K562 (cell line): Measurements from ENCODE around the gene FAM136A. TPM values are rescaled to one million over a fixed set of nuclear protein-coding genes. Genes with fewer than 3 reads are reported as not detected.

Experiments
- BMI1 ChIP-seq: fragments of 150-350 bp; IDR thresholded peaks from 2 replicates; pipeline ENCODE4 v1.6.1; 2014; ENCODE audit warnings: low read length
- CAMTA2 ChIP-seq: fragments of 250-450 bp; sonication (Bioruptor Pico); conservative IDR thresholded peaks from 2 replicates; pipeline ENCODE4 v1.5.1; 2022
- CBFA2T2 ChIP-seq: fragments of 450-650 bp; conservative IDR thresholded peaks from 2 replicates; pipeline ENCODE4 v1.6.1; 2017; ENCODE audit warnings: mild to moderate bottlenecking
- DNMT1 ChIP-seq: fragments of 450-650 bp; IDR thresholded peaks from 2 replicates; pipeline ENCODE4 v1.6.1; 2016; ENCODE audit warnings: antibody characterized with exemption, mild to moderate bottlenecking
- HDAC3 ChIP-seq: fragments of 450-650 bp; IDR thresholded peaks from 2 replicates; pipeline ENCODE4 v1.6.1; 2018; ENCODE audit warnings: borderline replicate concordance, mild to moderate bottlenecking, moderate library complexity; ENCODE audit not compliant: partially characterized antibody
- POLR2B ChIP-seq: fragments of 450-650 bp; IDR thresholded peaks from 2 replicates; pipeline ENCODE4 v1.6.1; 2018; ENCODE audit warnings: low read depth; ENCODE audit not compliant: partially characterized antibody
- RBFOX2 ChIP-seq: fragments of 200-400 bp; formaldehyde crosslinking; IDR thresholded peaks from 2 replicates; pipeline ENCODE4 v1.6.1; 2017; ENCODE audit warnings: low read depth, mild to moderate bottlenecking, low read length, moderate library complexity
- RFX1 ChIP-seq: fragments of 450-650 bp; IDR thresholded peaks from 2 replicates; pipeline ENCODE4 v1.6.1; 2016; ENCODE audit warnings: mild to moderate bottlenecking, moderate library complexity
- SP2 ChIP-seq: IDR thresholded peaks from 2 replicates; pipeline ENCODE4 v1.6.1; 2011; ENCODE audit warnings: mild to moderate bottlenecking, low read depth, low read length, moderate library complexity; ENCODE audit not compliant: poor library complexity, severe bottlenecking; ENCODE audit errors: extremely low read depth
- ZNF239 ChIP-seq: fragments of 250-450 bp; sonication (Bioruptor Pico); IDR thresholded peaks from 2 replicates; pipeline ENCODE4 v1.4.0; 2020; ENCODE audit warnings: mild to moderate bottlenecking
- ZNF408 ChIP-seq: fragments of 250-450 bp; sonication (Bioruptor Pico); IDR thresholded peaks from 2 replicates; pipeline ENCODE4 v1.4.0; 2020; ENCODE audit warnings: low read depth, mild to moderate bottlenecking, moderate library complexity
- polyA plus RNA-seq, 8 experiments: library from polyadenylated mRNA; depleted of rRNA in 4 of 8; stranded (reverse) in 5 of 8; unstranded in 3 of 8; fragments of >200 nt; fragmentation: Nextera tagmentation in 2 of 8; fragmentation: Illumina TruSeq in 1 of 8; extraction: Ambion mirVana in 2 of 8; extraction: Trizol in 1 of 8; gene quantifications; 2 replicates each; pipeline versions ENCODE4 v1.2.1 to v1.2.3, GENCODE V29; 2011 to 2014; ENCODE audit warnings: inconsistent platforms in 1 of 8, missing spikeins in 1 of 8
- total RNA-seq, 7 experiments: library from RNA; depleted of rRNA in 6 of 7; stranded (reverse); fragments of >200 nt in 6 of 7; fragmentation: Illumina TruSeq in 2 of 7; extraction: Trizol in 2 of 7; gene quantifications; 2 replicates each; pipeline versions ENCODE4 v1.2.1 to v1.2.3, GENCODE V29; 2011 to 2021; ENCODE audit warnings: low replicate concordance in 1 of 7
- TF ChIP-seq, protein P1 (sequence below): fragments of 250-450 bp; sonication (Bioruptor Pico); IDR thresholded peaks from 2 replicates; pipeline ENCODE4 v1.6.1; 2021; ENCODE audit warnings: mild to moderate bottlenecking
- TF ChIP-seq, protein P2 (sequence below): fragments of 250-450 bp; sonication (Bioruptor Pico); IDR thresholded peaks from 2 replicates; pipeline ENCODE4 v1.8.0; 2021; ENCODE audit warnings: moderate library complexity, mild to moderate bottlenecking, inconsistent platforms
- TF ChIP-seq, protein P3 (sequence below): sonication (generic); formaldehyde crosslinking; IDR thresholded peaks from 2 replicates; pipeline ENCODE4 v1.8.1; 2023; ENCODE audit warnings: mild to moderate bottlenecking, missing genetic modification reagents
- TF ChIP-seq, protein P4 (sequence below), 3 experiments: fragments of 200-800 bp in 1 of 3; sonication (Bioruptor generic) in 1 of 3; sonication (generic) in 1 of 3; formaldehyde crosslinking in 1 of 3; IDR thresholded peaks; 2 replicates each; pipeline versions ENCODE4 v1.6.1 to v1.8.0; 2016 to 2022; ENCODE audit warnings: mild to moderate bottlenecking in 2 of 3, missing compliant biosample characterization in 2 of 3, missing genetic modification characterization in 2 of 3, missing genetic modification reagents in 1 of 3
- TF ChIP-seq, protein P5 (sequence below): sonication (generic); formaldehyde crosslinking; IDR thresholded peaks from 2 replicates; pipeline ENCODE4 v1.8.0; 2022; ENCODE audit warnings: mild to moderate bottlenecking, missing genetic modification reagents, borderline replicate concordance
- TF ChIP-seq, protein P6 (sequence below): fragments of 450-650 bp; IDR thresholded peaks from 2 replicates; pipeline ENCODE4 v1.6.1; 2017; ENCODE audit warnings: antibody characterized with exemption, mild to moderate bottlenecking

FAM136A gene
- total and polyA plus RNA-seq, 9 of the 15 experiments (the other 6 are each of a cell fraction or from before 2014, with no cell fraction given) = 89.0 to 151 (median 104) TPM

DNA sequence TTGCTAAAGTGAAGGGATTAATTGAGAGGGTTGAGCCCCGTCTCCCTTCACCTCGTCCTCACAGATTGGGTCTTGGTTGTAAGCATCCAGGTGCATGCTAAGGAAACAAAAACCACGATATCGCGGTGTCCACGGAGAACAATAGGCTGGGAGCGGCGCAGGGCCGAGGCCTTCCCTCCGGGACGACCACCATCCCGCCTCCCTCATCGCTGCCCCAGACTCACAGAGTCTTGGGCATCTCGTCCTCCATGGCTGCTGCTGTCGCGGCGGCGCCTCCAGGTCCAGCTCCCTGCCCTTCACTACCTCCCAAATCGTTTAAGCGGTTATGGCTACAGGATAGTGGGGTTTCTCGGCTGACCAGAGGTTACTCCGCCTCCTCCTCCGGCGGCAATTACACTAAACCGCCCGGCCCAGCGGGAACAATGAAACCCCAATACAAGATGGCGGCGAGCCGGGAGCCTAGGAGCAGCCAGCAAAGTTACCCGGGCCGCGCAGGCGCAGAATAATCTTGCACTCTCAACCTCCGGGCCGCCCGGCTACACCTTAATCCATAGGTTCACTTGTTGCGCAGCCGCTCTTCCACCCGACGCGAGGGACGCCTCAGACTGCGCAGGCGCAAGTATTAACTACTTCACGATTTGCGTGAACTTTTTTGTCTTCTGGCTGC is 53.6 kb downstream of the FAM136A start, which contains the start of gene TIA1 (continued):
- TF ChIP-seq, protein P1, sequence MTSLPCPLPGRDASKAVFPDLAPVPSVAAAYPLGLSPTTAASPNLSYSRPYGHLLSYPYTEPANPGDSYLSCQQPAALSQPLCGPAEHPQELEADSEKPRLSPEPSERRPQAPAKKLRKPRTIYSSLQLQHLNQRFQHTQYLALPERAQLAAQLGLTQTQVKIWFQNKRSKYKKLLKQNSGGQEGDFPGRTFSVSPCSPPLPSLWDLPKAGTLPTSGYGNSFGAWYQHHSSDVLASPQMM (CRISPR knock-in tag) = no peak
- TF ChIP-seq RBFOX2 (peak; percentile 98), CBFA2T2 (no peak), ZNF239 (CRISPR knock-in tag) (no peak), HDAC3 (no peak), SP2 (no peak), DNMT1 (no peak), POLR2B (peak; percentile 92), ZNF408 (CRISPR knock-in tag) (no peak), RFX1 (no peak), BMI1 (no peak), CAMTA2 (CRISPR knock-in tag) (no peak)
- TF ChIP-seq, protein P2, sequence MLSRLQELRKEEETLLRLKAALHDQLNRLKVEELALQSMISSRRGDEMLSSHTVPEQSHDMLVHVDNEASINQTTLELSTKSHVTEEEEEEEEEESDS (CRISPR knock-in tag) = no peak
- TF ChIP-seq, protein P3, sequence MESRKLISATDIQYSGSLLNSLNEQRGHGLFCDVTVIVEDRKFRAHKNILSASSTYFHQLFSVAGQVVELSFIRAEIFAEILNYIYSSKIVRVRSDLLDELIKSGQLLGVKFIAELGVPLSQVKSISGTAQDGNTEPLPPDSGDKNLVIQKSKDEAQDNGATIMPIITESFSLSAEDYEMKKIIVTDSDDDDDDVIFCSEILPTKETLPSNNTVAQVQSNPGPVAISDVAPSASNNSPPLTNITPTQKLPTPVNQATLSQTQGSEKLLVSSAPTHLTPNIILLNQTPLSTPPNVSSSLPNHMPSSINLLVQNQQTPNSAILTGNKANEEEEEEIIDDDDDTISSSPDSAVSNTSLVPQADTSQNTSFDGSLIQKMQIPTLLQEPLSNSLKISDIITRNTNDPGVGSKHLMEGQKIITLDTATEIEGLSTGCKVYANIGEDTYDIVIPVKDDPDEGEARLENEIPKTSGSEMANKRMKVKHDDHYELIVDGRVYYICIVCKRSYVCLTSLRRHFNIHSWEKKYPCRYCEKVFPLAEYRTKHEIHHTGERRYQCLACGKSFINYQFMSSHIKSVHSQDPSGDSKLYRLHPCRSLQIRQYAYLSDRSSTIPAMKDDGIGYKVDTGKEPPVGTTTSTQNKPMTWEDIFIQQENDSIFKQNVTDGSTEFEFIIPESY (CRISPR knock-in tag) = 0 out of 2 replicates have a peak, but pooled peaks have one; percentile 18
- TF ChIP-seq, protein P4, sequence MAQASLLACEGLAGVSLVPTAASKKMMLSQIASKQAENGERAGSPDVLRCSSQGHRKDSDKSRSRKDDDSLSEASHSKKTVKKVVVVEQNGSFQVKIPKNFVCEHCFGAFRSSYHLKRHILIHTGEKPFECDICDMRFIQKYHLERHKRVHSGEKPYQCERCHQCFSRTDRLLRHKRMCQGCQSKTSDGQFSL (CRISPR knock-in tag; IDR thresholded peaks at IDR 0.05) = no peak
- TF ChIP-seq, protein P4 (tag; IDR thresholded peaks at IDR 0.05) = no peak
- TF ChIP-seq, protein P5, sequence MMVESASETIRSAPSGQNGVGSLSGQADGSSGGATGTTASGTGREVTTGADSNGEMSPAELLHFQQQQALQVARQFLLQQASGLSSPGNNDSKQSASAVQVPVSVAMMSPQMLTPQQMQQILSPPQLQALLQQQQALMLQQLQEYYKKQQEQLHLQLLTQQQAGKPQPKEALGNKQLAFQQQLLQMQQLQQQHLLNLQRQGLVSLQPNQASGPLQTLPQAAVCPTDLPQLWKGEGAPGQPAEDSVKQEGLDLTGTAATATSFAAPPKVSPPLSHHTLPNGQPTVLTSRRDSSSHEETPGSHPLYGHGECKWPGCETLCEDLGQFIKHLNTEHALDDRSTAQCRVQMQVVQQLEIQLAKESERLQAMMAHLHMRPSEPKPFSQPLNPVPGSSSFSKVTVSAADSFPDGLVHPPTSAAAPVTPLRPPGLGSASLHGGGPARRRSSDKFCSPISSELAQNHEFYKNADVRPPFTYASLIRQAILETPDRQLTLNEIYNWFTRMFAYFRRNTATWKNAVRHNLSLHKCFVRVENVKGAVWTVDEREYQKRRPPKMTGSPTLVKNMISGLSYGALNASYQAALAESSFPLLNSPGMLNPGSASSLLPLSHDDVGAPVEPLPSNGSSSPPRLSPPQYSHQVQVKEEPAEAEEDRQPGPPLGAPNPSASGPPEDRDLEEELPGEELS (CRISPR knock-in tag) = no peak
- TF ChIP-seq, protein P6, sequence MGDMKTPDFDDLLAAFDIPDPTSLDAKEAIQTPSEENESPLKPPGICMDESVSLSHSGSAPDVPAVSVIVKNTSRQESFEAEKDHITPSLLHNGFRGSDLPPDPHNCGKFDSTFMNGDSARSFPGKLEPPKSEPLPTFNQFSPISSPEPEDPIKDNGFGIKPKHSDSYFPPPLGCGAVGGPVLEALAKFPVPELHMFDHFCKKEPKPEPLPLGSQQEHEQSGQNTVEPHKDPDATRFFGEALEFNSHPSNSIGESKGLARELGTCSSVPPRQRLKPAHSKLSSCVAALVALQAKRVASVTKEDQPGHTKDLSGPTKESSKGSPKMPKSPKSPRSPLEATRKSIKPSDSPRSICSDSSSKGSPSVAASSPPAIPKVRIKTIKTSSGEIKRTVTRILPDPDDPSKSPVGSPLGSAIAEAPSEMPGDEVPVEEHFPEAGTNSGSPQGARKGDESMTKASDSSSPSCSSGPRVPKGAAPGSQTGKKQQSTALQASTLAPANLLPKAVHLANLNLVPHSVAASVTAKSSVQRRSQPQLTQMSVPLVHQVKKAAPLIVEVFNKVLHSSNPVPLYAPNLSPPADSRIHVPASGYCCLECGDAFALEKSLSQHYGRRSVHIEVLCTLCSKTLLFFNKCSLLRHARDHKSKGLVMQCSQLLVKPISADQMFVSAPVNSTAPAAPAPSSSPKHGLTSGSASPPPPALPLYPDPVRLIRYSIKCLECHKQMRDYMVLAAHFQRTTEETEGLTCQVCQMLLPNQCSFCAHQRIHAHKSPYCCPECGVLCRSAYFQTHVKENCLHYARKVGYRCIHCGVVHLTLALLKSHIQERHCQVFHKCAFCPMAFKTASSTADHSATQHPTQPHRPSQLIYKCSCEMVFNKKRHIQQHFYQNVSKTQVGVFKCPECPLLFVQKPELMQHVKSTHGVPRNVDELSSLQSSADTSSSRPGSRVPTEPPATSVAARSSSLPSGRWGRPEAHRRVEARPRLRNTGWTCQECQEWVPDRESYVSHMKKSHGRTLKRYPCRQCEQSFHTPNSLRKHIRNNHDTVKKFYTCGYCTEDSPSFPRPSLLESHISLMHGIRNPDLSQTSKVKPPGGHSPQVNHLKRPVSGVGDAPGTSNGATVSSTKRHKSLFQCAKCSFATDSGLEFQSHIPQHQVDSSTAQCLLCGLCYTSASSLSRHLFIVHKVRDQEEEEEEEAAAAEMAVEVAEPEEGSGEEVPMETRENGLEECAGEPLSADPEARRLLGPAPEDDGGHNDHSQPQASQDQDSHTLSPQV = no peak; the same call in 1 of the 2 replicates
